Fibroblast of lung (primary cell): ENCODE measurements around the gene PCDH9.

Source experiments
- EZH2 ChIP-seq: IDR thresholded peaks from 2 replicates; pipeline ENCODE4 v1.5.1; 2012; ENCODE audit warnings: low read length, control low read depth, mild to moderate bottlenecking; ENCODE audit errors: missing control alignments
- TF ChIP-seq, protein P1 (sequence below), 2 donors: IDR thresholded peaks in 1 of 2; conservative IDR thresholded peaks in 1 of 2; 1 replicate in 1 of 2; 2 replicates in 1 of 2; pipeline ENCODE4 v1.5.1; 2011 to 2012; ENCODE audit warnings: low read length in 2 of 2, control low read depth in 1 of 2, inconsistent platforms in 1 of 2, low read depth in 1 of 2, mild to moderate bottlenecking in 1 of 2

DNA sequence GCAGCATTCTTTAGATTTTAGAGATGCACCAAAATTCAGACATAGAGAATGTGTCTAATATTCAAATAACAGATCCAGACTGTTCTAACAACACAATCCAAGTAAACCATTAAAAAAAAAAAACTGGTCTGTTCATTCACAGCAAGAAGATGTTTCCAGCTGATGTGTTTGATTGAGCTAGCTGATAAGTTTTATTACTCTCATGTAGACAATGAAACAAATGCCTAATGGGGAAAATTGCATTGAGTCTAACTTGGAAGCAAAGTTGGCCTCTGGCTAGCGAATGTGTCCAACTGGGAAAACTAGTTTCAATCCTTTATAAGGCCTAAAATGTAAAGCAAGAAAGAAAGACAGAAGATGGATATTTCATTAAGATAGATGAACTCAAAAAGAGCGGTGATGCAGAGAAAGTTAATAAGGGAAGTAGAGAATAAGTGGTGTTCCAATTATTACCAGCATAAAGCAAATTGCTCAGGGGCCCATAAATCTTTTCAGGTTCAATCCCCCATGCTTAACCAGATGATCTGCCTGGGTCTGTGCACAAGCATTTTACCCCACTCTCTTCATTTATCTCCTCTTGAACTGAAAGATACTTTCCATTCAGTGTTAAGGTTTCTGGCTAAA is 54.2 kb downstream of the PCDH9 start:
- TF ChIP-seq, protein P1, sequence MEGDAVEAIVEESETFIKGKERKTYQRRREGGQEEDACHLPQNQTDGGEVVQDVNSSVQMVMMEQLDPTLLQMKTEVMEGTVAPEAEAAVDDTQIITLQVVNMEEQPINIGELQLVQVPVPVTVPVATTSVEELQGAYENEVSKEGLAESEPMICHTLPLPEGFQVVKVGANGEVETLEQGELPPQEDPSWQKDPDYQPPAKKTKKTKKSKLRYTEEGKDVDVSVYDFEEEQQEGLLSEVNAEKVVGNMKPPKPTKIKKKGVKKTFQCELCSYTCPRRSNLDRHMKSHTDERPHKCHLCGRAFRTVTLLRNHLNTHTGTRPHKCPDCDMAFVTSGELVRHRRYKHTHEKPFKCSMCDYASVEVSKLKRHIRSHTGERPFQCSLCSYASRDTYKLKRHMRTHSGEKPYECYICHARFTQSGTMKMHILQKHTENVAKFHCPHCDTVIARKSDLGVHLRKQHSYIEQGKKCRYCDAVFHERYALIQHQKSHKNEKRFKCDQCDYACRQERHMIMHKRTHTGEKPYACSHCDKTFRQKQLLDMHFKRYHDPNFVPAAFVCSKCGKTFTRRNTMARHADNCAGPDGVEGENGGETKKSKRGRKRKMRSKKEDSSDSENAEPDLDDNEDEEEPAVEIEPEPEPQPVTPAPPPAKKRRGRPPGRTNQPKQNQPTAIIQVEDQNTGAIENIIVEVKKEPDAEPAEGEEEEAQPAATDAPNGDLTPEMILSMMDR (conservative IDR thresholded peaks at IDR 0.05 in 1 of 2, IDR thresholded peaks at IDR 0.05 in 1 of 2; ENCODE audit: low read depth in 1 of 2, low read length in 2 of 2) = no peak
- no peak for TF ChIP-seq EZH2
